ENCODE data around the gene GGN.
"Not testable (repeated sequence)": the region's sequence is repeated elsewhere in the genome, so short reads cannot be mapped to it uniquely, and the experiment has no call there.

GGN gene, protein sequence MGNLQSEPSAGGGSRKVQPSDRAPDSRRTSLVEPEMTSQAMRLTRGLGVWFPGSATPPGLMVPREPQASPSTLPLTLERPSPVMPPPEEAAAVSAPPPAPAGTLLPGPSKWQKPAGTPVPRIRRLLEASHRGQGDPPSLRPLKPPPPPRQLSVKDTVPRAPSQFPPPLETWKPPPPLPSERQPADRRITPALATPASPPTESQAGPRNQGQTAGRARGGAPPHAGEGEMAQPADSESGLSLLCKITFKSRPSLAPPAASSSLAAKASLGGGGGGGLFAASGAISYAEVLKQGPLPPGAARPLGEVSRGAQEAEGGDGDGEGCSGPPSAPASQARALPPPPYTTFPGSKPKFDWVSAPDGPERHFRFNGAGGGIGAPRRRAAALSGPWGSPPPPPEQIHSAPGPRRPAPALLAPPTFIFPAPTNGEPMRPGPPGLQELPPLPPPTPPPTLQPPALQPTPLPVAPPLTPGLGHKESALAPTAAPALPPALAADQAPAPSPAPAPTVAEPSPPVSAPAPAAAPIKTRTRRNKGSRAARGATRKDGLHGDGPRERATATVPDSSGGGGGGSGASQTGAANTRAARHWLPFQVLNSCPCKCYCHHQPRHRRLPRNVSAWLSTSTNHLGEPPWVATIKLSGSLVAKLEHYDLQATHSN

DNA sequence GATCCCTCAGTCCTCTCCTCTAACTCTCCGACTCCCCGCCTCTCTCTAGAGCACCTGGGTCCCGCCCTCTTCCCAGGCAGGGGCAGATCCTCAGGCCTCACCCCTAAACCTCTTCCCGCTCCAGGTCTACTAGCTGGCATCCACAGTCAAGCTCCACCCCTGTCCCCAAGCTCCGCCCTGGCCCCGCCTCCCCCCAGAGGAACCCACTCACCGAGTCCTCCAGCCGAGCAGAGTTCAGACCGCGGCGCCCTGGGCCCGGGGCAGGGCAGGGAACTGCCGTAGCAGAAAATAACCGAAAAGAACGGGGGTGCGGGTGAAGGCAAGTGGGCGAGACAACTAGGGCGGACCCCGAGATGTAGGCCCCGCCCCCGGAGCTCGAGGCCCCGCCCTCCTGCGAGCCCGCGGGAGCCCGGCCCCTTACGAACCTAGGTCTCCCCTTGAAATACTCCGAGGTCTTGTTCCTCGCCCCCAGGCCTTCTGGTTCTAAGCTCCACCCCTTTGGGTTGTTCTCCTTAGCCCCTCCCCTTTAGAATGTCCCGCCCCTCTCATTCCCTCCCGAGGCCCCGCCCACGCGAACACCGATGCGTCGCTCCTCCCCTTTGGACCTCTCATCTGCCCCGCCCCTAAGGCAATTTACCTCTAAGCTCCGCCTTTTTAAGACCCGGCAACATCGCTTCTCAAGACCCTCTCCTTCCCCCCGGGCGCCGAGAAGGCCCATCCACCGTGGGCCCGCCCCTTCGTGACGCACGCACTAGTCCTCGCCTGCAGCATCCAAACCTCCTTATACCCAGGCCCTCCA lies at the start of gene GGN:
TSS of gene GGN (minus strand) at position 485 of the 799 bp plus-strand sequence. CDS start 773 bp downstream, outside the sequence.
- Histone ChIP-seq H3K4me1 (peaks cover 32% of the 10 kb centered on the region), H3K9me3 (no peaks in the 10 kb centered on the region), H3K27ac (no peak within 1 kb of the TSS)

DNA sequence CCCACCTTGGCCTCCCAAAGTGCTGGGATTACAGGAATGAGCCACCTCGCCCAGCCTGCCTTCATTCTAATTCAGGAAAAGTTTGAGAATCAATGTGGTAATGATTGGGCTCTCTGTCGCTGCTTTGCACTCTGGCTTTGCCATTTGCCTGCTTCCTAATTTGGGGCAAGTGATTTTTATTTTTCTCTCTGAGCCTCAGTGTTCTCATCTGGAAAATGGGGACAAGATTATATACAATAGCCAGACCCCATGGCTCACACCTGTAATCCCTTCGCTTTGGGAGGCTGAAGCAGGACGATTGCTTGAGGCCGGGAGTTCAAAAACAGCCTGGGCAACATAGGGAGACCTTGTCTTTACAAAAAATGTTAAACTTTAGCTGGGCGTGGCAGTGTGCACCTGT lies 49.5 kb upstream of the GGN start:
- Histone ChIP-seq H3K9ac (no peak overlapping the region), H3K4me1 (peaks cover 22% of the 10 kb centered on the region), H3K4me3 (no peak overlapping the region), H3K27me3 (no peaks in the 10 kb centered on the region), H3K36me3 (no peaks in the 10 kb centered on the region), H4K20me1 (no peaks in the 10 kb centered on the region), H3K9me3 (no peaks in the 10 kb centered on the region), H3K27ac (no peak overlapping the region), H3K4me2 (no peak overlapping the region)
- TF ChIP-seq Cebpa-rat (IDR thresholded peaks at IDR 0.05) = no peak

More for the DNA sequence above, at the start of gene GGN:
- peak within 1 kb of the TSS; percentile 65 for H3K9ac ChIP-seq
- H3K4me2 ChIP-seq = peak within 1 kb of the TSS; percentile 91
- H3K4me3 ChIP-seq = peak within 1 kb of the TSS; percentile 68
- peaks cover 37% of the 10 kb centered on the region for H3K36me3 ChIP-seq
- peaks cover 88% of the 10 kb centered on the region for H3K27me3 ChIP-seq
- no peak for TF ChIP-seq Cebpa-rat (IDR thresholded peaks at IDR 0.05)
- H4K20me1 ChIP-seq = peaks cover 63% of the 10 kb centered on the region

DNA sequence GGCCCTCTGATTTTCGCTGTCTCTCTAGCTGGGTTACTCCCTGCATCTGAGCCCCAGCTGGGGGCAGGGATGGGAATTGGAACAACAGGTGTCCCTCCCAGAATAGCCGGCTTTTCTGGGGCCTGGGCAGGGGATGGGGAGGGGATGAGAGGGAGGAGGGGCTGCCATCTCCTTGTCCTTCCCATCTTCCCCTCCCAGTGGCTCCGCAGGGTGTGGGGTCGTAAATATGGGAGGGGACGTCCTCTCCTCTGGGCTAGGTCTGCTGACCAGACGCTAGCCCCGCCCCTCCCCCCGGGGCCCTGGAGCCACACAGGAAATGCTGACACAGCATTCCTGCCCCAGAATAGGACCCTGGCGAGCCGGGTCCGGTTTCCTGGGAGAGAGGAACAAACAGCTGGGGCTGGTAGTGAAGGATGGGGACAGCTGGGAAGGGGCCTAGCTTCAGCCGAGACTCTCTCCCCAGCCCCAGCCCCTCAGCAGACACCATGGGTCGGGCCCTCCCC lies 46.8 kb upstream of the GGN start:
- Histone ChIP-seq H3K4me3 (no peak overlapping the region), H3K4me1 (peaks cover 25% of the 10 kb centered on the region), H3K9me3 (no peaks in the 10 kb centered on the region), H3K27ac (no peak overlapping the region), H4K20me1 (no peaks in the 10 kb centered on the region), H3K36me3 (no peaks in the 10 kb centered on the region), H3K27me3 (no peaks in the 10 kb centered on the region), H3K9ac (no peak overlapping the region), H3K4me2 (peak overlapping the region; percentile 26)
- no peak for TF ChIP-seq Cebpa-rat (IDR thresholded peaks at IDR 0.05)

DNA sequence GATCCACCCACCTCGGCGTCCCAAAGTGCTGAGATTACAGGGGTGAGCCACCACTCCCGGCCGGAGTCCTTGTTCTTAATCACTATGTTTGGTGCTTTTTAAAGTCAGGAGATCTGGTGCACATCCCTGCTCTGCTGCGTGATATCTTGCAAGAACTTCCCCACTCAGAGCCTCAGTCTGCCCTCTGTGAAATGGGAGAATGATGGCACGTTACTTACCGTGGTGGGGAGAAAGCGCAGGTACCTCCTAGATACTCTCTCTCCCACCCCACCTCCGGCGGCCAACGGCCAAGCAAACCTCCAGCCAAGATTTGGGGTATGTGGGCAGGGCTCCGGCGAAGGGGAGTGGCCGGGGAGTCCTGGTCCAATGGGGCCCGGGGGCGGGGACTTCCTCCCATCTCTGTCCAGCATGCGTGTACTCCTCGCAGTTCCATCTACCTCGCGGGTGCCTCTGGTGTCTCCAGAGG lies 45.5 kb upstream of the GGN start, which contains the start of gene RYR1:
TSS of gene RYR1 (plus strand) at position 424 of the 466 bp plus-strand sequence. CDS start 139 bp downstream, outside the sequence.
- H4K20me1 ChIP-seq = no peaks in the 10 kb centered on the region
- no peak for TF ChIP-seq Cebpa-rat (IDR thresholded peaks at IDR 0.05)
- peak within 1 kb of the TSS; percentile 26; the same call in 1 of the 2 replicates for H3K4me2 ChIP-seq
- peaks cover 34% of the 10 kb centered on the region for H3K4me1 ChIP-seq
- H3K27ac ChIP-seq = no peak within 1 kb of the TSS
- H3K36me3 ChIP-seq = no peaks in the 10 kb centered on the region
- H3K9ac ChIP-seq = no peak within 1 kb of the TSS
- no peaks in the 10 kb centered on the region for H3K27me3 ChIP-seq
- no peaks in the 10 kb centered on the region for H3K9me3 ChIP-seq
- H3K4me3 ChIP-seq = no peak within 1 kb of the TSS

DNA sequence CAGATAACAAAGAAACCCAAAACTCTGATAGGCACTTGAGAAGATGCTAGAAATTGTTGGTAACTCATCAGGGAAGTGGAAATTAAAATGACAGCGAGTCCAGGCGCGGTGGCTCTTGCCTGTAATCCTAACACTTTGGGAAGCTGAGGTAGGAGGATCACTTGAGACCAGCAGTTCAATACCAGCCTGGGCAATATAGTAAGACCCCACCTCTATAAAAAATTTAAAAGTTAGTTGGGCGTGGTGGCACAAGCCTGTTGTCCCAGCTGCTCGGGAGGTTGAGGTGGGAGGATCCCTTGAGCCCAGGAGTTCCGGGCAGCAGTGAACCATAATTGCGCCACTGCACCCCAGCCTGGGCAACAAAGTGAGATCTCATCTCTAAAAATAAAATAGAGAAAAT lies 43.1 kb upstream of the GGN start:
- no peak for TF ChIP-seq Cebpa-rat (IDR thresholded peaks at IDR 0.05)
- no peak overlapping the region for H3K4me3 ChIP-seq
- no peak overlapping the region for H3K27ac ChIP-seq
- H3K9ac ChIP-seq = no peak overlapping the region
- H3K4me1 ChIP-seq = peaks cover 44% of the 10 kb centered on the region
- H3K9me3 ChIP-seq = no peaks in the 10 kb centered on the region
- H4K20me1 ChIP-seq = no peaks in the 10 kb centered on the region
- no peak overlapping the region for H3K4me2 ChIP-seq
- H3K27me3 ChIP-seq = no peaks in the 10 kb centered on the region
- no peaks in the 10 kb centered on the region for H3K36me3 ChIP-seq

DNA sequence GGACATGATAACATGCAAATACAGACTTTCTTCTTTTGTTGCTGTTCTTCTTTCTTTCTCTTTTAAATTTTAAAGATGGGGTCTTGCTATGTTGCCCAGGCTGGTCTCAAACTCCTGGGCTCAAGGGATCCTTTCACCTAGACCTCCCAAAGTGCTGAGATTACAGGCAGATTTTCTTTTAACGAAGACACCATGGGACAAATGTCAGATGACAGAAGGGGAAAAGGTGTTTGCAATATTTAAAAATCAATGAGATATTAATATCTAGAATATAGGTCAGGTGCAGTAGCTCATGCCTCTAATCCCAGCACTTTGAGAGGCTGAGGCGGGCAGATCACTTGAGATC lies 42.0 kb upstream of the GGN start:
- no peaks in the 10 kb centered on the region for H4K20me1 ChIP-seq
- 0 out of 2 replicates have a peak overlapping the region, but pooled peaks have one; percentile 28 for H3K4me2 ChIP-seq
- no peak overlapping the region for H3K4me3 ChIP-seq
- no peaks in the 10 kb centered on the region for H3K9me3 ChIP-seq
- TF ChIP-seq Cebpa-rat (IDR thresholded peaks at IDR 0.05) = no peak
- no peaks in the 10 kb centered on the region for H3K27me3 ChIP-seq
- no peak overlapping the region for H3K27ac ChIP-seq
- peaks cover 52% of the 10 kb centered on the region for H3K4me1 ChIP-seq
- no peak overlapping the region for H3K9ac ChIP-seq
- no peaks in the 10 kb centered on the region for H3K36me3 ChIP-seq

DNA sequence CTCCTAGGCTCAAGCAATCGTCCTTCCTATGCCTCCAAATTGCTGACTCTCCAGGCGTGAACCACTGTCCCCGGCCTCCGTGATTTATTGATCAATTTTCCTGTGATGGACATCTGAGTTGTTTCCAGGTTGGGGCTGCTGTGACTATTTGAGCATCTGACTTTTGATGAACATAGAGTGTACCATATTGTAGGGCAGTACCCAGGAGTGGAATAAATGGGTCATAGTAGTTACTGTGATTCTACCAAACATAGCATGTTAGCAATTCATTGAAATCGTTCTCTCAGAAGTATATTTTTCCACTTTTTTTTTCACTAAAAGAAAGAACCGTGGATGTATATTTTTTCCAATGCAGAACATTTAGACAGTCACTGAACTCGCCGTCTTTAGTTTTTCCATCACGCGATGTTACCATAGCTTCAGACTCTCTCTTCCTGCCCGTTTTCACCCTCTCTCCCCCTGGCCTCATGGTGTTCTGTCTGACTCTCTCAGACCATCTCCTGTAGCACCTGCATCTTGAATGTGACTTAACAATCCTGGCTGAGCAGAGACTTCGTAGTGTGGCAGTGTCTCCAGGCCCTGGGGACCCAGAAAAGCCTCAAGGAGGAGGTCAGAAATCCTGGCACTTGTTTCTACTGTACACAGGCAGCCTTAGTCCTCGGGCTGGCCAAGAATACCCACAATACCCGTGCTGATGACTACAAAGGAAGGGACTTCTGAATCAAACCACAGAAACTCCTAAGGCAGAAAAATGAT lies 41.4 kb upstream of the GGN start:
- H3K4me2 ChIP-seq = peak overlapping the region; percentile 28; the same call in 1 of the 2 replicates
- H3K27me3 ChIP-seq = no peaks in the 10 kb centered on the region
- H4K20me1 ChIP-seq = no peaks in the 10 kb centered on the region
- no peak for TF ChIP-seq Cebpa-rat (IDR thresholded peaks at IDR 0.05)
- H3K4me1 ChIP-seq = peaks cover 49% of the 10 kb centered on the region
- no peaks in the 10 kb centered on the region for H3K36me3 ChIP-seq
- H3K4me3 ChIP-seq = no peak overlapping the region
- H3K9ac ChIP-seq = no peak overlapping the region
- no peak overlapping the region for H3K27ac ChIP-seq
- H3K9me3 ChIP-seq = no peaks in the 10 kb centered on the region

DNA sequence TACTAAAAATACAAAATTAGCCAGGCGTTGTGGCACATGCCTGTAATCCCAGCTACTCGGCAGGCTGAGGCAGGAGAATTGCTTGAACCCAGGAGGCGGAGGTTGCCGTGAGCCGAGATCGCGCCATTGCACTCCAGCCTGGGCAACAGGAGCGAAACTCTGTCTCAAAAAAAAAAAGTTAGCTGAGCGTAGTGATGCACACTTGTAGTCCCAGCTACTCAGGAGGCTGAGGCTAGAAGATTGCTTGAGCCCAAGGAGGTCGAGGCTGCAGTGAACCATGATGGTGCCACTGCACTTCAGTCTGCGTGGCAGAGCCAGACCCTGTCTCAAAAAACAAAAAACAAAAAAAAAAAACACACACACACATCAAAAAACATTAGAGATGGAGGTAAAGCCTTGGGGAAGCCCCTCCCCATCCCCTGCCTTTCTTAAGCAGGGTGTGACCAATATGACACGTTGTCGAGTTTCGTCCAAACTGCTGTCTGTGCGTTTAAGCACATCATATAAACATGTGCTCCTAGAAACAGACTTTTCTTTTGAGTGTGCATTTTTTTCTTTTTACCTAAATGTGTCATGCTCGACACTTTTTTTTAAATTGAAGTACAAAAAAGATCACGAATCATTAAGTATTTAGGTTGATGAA lies 39.3 kb upstream of the GGN start:
- not testable (repeated sequence) for H3K9ac ChIP-seq, H3K27ac ChIP-seq, H3K27me3 ChIP-seq, H3K4me3 ChIP-seq, H4K20me1 ChIP-seq, H3K9me3 ChIP-seq, H3K36me3 ChIP-seq
- Histone ChIP-seq H3K4me2 (peak overlapping the region; percentile 93), H3K4me1 (peaks cover 53% of the 10 kb centered on the region)

Data from BLaER1 (cell line).